ENCODE results near the gene SND1.
"Not testable (repeated sequence)": the region's sequence is repeated elsewhere in the genome, so short reads cannot be mapped to it uniquely, and the experiment has no call there.

Gene SND1

GRCh38 chr7:127888411-127888810, 236.4 kb downstream of the SND1 start:
- no peak for DNase-seq (ENCODE audit: low read depth in 2 of 2)

GRCh38 chr7:127888825-127889224, 236.8 kb downstream of the SND1 start:
- no peak for DNase-seq (ENCODE audit: low read depth in 2 of 2)

- no peak for DNase-seq (ENCODE audit: low read depth in 2 of 2)
Observed at GRCh38 chr7:127889677-127890076, 237.7 kb downstream of the SND1 start.

GRCh38 chr7:127890726-127891125, 238.7 kb downstream of the SND1 start:
- no peak for DNase-seq (ENCODE audit: low read depth in 2 of 2)

- DNase-seq (ENCODE audit: low read depth in 2 of 2), result no peak
Observed at GRCh38 chr7:127891144-127891543, 239.2 kb downstream of the SND1 start.

GRCh38 chr7:127891854-127892438, 240.0 kb downstream of the SND1 start:
- no peak for DNase-seq (ENCODE audit: low read depth in 2 of 2)

- DNase-seq (ENCODE audit: low read depth in 2 of 2), result no peak
Observed at GRCh38 chr7:127892488-127893314, 240.7 kb downstream of the SND1 start.

- DNase-seq (ENCODE audit: low read depth in 2 of 2), result no peak
Observed at GRCh38 chr7:127893547-127893946, 241.6 kb downstream of the SND1 start.

GRCh38 chr7:127894588-127894987, 242.6 kb downstream of the SND1 start:
- DNase-seq (ENCODE audit: low read depth in 2 of 2), result no peak

GRCh38 chr7:127895360-127895759, 243.4 kb downstream of the SND1 start:
- no peak for DNase-seq (ENCODE audit: low read depth in 2 of 2)

GRCh38 chr7:127895814-127896280, 243.9 kb downstream of the SND1 start:
- no peak for DNase-seq (ENCODE audit: low read depth in 2 of 2)

GRCh38 chr7:127896659-127897058, 244.7 kb downstream of the SND1 start:
- no peak for DNase-seq (ENCODE audit: low read depth in 2 of 2)

- DNase-seq (ENCODE audit: low read depth in 2 of 2), result peak in 1 of 2 donors; percentile 26
Observed at GRCh38 chr7:127897704-127898454, 245.9 kb downstream of the SND1 start.

- no peak for DNase-seq (ENCODE audit: low read depth in 2 of 2)
Observed at GRCh38 chr7:127899411-127899810, 247.4 kb downstream of the SND1 start.

- DNase-seq (ENCODE audit: low read depth in 2 of 2), result no peak
Observed at GRCh38 chr7:127900141-127900540, 248.1 kb downstream of the SND1 start.

- no peak for DNase-seq (ENCODE audit: low read depth in 2 of 2)
Observed at GRCh38 chr7:127900732-127901685, 249.0 kb downstream of the SND1 start.

- DNase-seq (ENCODE audit: low read depth in 2 of 2), result no peak
Observed at GRCh38 chr7:127901895-127902703, 250.1 kb downstream of the SND1 start.

GRCh38 chr7:127902753-127903152, 250.8 kb downstream of the SND1 start:
- DNase-seq (ENCODE audit: low read depth in 2 of 2), result not testable (repeated sequence)

GRCh38 chr7:127903892-127904669, 252.1 kb downstream of the SND1 start:
- no peak for DNase-seq (ENCODE audit: low read depth in 2 of 2)

- DNase-seq (ENCODE audit: low read depth in 2 of 2), result no peak
Observed at GRCh38 chr7:127904670-127904985, 252.6 kb downstream of the SND1 start.

Data from stimulated activated CD4-positive, alpha-beta T cell treated with anti-CD3 and anti-CD28 coated beads, Interleukin-4, amount 100 ng/mL, for 48 hours (primary cell).